HG02973 (cell line): ENCODE data around the gene PSORS1C1.
"Not testable (repeated sequence)": the region's sequence is repeated elsewhere in the genome, so short reads cannot be mapped to it uniquely, and the experiment has no call there.

Experiments used
- ATAC-seq: cut with Tn5 transposase; IDR thresholded peaks from one replicate; pipeline ENCODE4 v1.9.1; 2021; ENCODE audit warnings: moderate library complexity; ENCODE audit not compliant: unreplicated experiment

Gene PSORS1C1

GRCh38 chr6:31157513-31158139 is 43.0 kb downstream of the PSORS1C1 start, which contains the start of gene CCHCR1:
TSS of gene CCHCR1 (minus strand) at chr6:31157802. CDS start at chr6:31157600, 202 bp downstream.
- no peak for ATAC-seq

- peak; percentile 64 for ATAC-seq
These were observed 43.7 kb downstream of the PSORS1C1 start, which contains the start of gene TCF19 for GRCh38 chr6:31158140-31158862. TSS of gene TCF19 (plus strand) at chr6:31158589. CDS start at chr6:31159470, 881 bp downstream.

GRCh38 chr6:31158863-31159855 is 44.6 kb downstream of the PSORS1C1 start:
- peak; percentile 26 for ATAC-seq

GRCh38 chr6:31161216-31162126 is 46.9 kb downstream of the PSORS1C1 start:
- no peak for ATAC-seq

- no peak for ATAC-seq
These were observed 48.0 kb downstream of the PSORS1C1 start for GRCh38 chr6:31162463-31163165.

- no peak for ATAC-seq
These were observed 49.3 kb downstream of the PSORS1C1 start for GRCh38 chr6:31163922-31164321.

GRCh38 chr6:31164475-31165063 is 50.0 kb downstream of the PSORS1C1 start:
- not testable (repeated sequence) for ATAC-seq

- ATAC-seq = peak; percentile 62
These were observed 50.6 kb downstream of the PSORS1C1 start for GRCh38 chr6:31165064-31165832.

- ATAC-seq = no peak
These were observed 51.4 kb downstream of the PSORS1C1 start for GRCh38 chr6:31165986-31166385.

- ATAC-seq = no peak
These were observed 54.0 kb downstream of the PSORS1C1 start for GRCh38 chr6:31168606-31169005.

GRCh38 chr6:31169123-31169857 is 54.7 kb downstream of the PSORS1C1 start:
- ATAC-seq = no peak

GRCh38 chr6:31169858-31170599 is 55.4 kb downstream of the PSORS1C1 start:
- not testable (repeated sequence) for ATAC-seq

- ATAC-seq = no peak
These were observed 55.9 kb downstream of the PSORS1C1 start, which contains the start of gene POU5F1 for GRCh38 chr6:31170600-31170881. TSS of gene POU5F1 (minus strand) at chr6:31170682. CDS start at chr6:31170620, 62 bp downstream.

GRCh38 chr6:31170987-31171671 is 56.5 kb downstream of the PSORS1C1 start:
- ATAC-seq = no peak

GRCh38 chr6:31171931-31172905 is 57.6 kb downstream of the PSORS1C1 start:
- no peak for ATAC-seq
